Esophagus squamous epithelium (tissue), 5 donors: ENCODE results near the gene ATAD2B. TPM values are rescaled to one million over a fixed set of nuclear protein-coding genes. Genes with fewer than 3 reads are reported as not detected.

ENCODE experiments used
- DNase-seq: peaks from one replicate; lab custom pipeline; 2025; lab: John Stamatoyannopoulos, UW
- H3K27ac ChIP-seq, 4 donors: fragments of 200-600 bp; sonication (generic); one replicate each; pipeline ENCODE4 v1.5.1; 2016 to 2019; ENCODE audit warnings: mild to moderate bottlenecking in 1 of 4
- H3K27me3 ChIP-seq, 4 donors: fragments of 200-600 bp; sonication (generic); 1 replicate in 3 of 4; 2 replicates in 1 of 4; pipeline versions ENCODE4 v1.5.1 to v1.6.0; 2017 to 2021; ENCODE audit warnings: antibody characterized with exemption in 1 of 4
- H3K36me3 ChIP-seq, 3 donors: fragments of 200-600 bp; sonication (generic); one replicate each; pipeline ENCODE4 v1.5.1; 2016 to 2019
- H3K4me1 ChIP-seq, 3 donors: fragments of 200-600 bp; sonication (generic); one replicate each; pipeline ENCODE4 v1.5.1; 2017 to 2019
- H3K4me3 ChIP-seq, 4 donors: fragments of 200-600 bp; sonication (generic); 1 replicate in 3 of 4; 2 replicates in 1 of 4; pipeline ENCODE4 v1.5.1; 2016 to 2019; ENCODE audit warnings: mild to moderate bottlenecking in 2 of 4, moderate library complexity in 1 of 4
- H3K9me3 ChIP-seq, 3 donors: fragments of 200-600 bp; sonication (generic); one replicate each; pipeline ENCODE4 v1.5.1; 2016 to 2019
- POLR2A ChIP-seq, 4 donors: fragments of 450-650 bp; IDR thresholded peaks; one replicate each; pipeline ENCODE4 v1.6.1; 2017; ENCODE audit warnings: antibody characterized with exemption in 4 of 4, mild to moderate bottlenecking in 4 of 4, moderate library complexity in 3 of 4
- WGBS, 2 donors: methylation state at CpG; one replicate each; pipeline ENCODE4 v1.1.5; 2018; 5-methylcytosine and 5-hydroxymethylcytosine counted together
- intact Hi-C: fragments of 100-400 bp; cut with DNase I; formaldehyde crosslinking; loops from one replicate; pipeline ENCODE4 v1.15.0; 2022
- total RNA-seq, 4 donors: library from RNA; depleted of rRNA; stranded (reverse); fragments of >200 nt; gene quantifications; one replicate each; pipeline ENCODE4 v1.1.0, GENCODE V29; 2016
- TF ChIP-seq, protein P1 (sequence below), 6 experiments: fragments of 450-650 bp in 4 of 6; fragments of 200-600 bp in 2 of 6; sonication (generic) in 2 of 6; IDR thresholded peaks; one replicate each; pipeline ENCODE4 v1.5.1; 2016 to 2019; ENCODE audit warnings: antibody characterized with exemption in 6 of 6, mild to moderate bottlenecking in 4 of 6, moderate library complexity in 4 of 6
- donor health status: DM: yes; HTN: yes; CAD: no.

ATAD2B gene
- total RNA-seq, 4 donors from 2014 or later = 7.4 to 29.2 (median 20.8) TPM

DNA sequence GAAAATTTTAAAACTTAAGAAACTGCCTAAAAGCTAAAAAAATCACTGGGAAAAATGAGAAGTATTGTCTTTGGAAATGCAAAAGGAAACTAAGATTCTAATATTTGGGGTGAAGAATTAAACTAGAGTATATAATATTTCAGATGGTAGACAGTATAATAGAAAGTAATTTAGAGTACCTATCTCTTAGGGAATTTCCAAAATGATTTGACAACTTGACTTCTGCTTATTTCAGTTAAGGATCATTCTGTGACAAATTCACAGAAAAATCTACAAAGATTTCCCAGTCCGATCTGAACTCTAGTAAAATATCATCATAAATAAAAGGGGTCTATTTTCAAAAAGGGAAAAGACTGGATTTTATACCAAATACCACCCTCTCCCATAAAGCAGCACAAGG is 99.6 kb downstream of the ATAD2B start:
- 83 to 94% methylated on average over 1 of the region's 1 CpG for WGBS, 2 donors
- Histone ChIP-seq H3K9me3 (no peaks in the 10 kb centered on the region), H3K4me1 (peaks cover 0 to 20% (median 2%) of the 10 kb centered on the region in 3 donors), H3K4me3 (no peak overlapping the region), H3K27me3 (no peaks in the 10 kb centered on the region), H3K36me3 (peaks cover under 1 to 15% (median 4%) of the 10 kb centered on the region in 3 donors), H3K27ac (no peak overlapping the region)
- intact Hi-C loops = no loop called here
- TF ChIP-seq, protein P1, sequence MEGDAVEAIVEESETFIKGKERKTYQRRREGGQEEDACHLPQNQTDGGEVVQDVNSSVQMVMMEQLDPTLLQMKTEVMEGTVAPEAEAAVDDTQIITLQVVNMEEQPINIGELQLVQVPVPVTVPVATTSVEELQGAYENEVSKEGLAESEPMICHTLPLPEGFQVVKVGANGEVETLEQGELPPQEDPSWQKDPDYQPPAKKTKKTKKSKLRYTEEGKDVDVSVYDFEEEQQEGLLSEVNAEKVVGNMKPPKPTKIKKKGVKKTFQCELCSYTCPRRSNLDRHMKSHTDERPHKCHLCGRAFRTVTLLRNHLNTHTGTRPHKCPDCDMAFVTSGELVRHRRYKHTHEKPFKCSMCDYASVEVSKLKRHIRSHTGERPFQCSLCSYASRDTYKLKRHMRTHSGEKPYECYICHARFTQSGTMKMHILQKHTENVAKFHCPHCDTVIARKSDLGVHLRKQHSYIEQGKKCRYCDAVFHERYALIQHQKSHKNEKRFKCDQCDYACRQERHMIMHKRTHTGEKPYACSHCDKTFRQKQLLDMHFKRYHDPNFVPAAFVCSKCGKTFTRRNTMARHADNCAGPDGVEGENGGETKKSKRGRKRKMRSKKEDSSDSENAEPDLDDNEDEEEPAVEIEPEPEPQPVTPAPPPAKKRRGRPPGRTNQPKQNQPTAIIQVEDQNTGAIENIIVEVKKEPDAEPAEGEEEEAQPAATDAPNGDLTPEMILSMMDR (IDR thresholded peaks at IDR 0.05) = no peak
- TF ChIP-seq POLR2A (IDR thresholded peaks at IDR 0.05) = no peak
- no peak for DNase-seq

DNA sequence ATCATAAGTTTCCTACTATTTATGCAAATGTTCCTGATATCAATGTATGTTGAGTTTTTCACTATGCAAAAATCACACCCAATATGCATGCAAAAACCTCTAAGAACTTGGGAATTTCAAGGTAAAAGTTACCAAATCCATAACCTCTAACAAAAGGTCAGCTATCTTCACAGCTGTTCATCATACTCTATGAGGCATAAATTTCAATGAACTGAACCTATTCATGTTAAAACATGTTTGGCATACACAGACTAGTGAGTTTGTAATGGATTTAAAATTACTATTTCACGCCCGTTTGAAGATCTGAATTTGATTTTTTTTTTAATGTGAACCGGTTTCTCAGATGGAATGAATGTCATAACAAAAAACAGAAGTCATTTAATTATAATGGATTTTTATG is 100.2 kb downstream of the ATAD2B start:
- Histone ChIP-seq H3K36me3 (peaks cover 3 to 20% (median 9%) of the 10 kb centered on the region in 3 donors), H3K27ac (peak overlapping the region in 2 of 4 donors; percentile 11 to 15), H3K27me3 (no peaks in the 10 kb centered on the region), H3K4me1 (peaks cover 0 to 20% (median 2%) of the 10 kb centered on the region in 3 donors), H3K4me3 (no peak overlapping the region), H3K9me3 (no peaks in the 10 kb centered on the region)
- no peak for DNase-seq
- WGBS, 2 donors = 31 to 36% methylated on average over 3 of the region's 3 CpGs
- intact Hi-C loops = no loop called here
- TF ChIP-seq POLR2A (IDR thresholded peaks at IDR 0.05) = no peak
- TF ChIP-seq, protein P1 (IDR thresholded peaks at IDR 0.05) = no peak

DNA sequence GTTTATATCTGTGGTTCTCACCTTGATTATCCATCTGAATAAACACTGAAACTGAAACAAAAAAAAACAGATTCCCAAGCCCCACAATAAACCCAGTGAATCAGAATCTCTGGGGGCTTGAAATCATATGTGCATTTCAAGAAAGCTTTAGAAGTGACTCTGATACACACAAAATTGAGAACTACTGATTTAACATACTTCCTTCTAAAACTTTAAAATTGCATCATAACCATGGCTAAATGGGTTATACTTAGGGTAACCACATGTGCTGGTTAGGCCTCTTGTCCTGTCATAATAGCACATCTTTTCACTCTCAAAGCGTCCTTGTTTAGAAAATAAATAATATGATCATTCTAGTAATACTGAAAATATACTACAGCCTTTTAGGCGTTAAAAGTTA is 100.9 kb downstream of the ATAD2B start:
- peak overlapping the region in 2 of 4 donors; percentile 11 to 15 for H3K27ac ChIP-seq
- intact Hi-C loops = no loop called here
- no peak overlapping the region for H3K4me3 ChIP-seq
- TF ChIP-seq POLR2A (IDR thresholded peaks at IDR 0.05) = no peak
- TF ChIP-seq, protein P1 (IDR thresholded peaks at IDR 0.05) = no peak
- DNase-seq = no peak
- peaks cover 0 to 20% (median 2%) of the 10 kb centered on the region in 3 donors for H3K4me1 ChIP-seq
- no peaks in the 10 kb centered on the region for H3K9me3 ChIP-seq
- H3K36me3 ChIP-seq = peaks cover 3 to 28% (median 10%) of the 10 kb centered on the region in 3 donors
- WGBS, 2 donors = 72 to 73% methylated on average over 2 of the region's 2 CpGs
- H3K27me3 ChIP-seq = no peaks in the 10 kb centered on the region

DNA sequence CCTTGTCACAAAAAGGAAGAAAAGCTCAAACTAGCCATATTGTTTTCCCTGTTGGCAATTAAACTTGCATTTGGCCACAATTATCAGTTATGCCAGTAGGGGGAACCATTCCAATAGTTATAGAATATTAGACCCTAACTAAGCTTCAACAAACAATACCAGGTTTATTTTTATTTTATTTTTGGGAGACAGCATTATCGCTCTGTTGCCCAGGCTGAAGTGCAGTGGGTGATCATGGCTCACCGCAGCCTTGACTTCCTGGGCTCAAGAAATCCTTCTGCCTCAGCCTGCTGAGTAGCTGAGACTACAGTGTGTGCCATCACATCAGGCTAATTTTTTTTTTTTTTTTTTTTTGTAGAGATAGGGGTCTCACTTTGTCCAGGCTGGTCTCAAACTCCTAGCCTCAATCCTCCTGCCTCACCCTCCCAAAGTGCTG is 102.1 kb downstream of the ATAD2B start:
- no peaks in the 10 kb centered on the region for H3K9me3 ChIP-seq
- peaks cover 3 to 40% (median 10%) of the 10 kb centered on the region in 3 donors for H3K36me3 ChIP-seq
- TF ChIP-seq, protein P1 (IDR thresholded peaks at IDR 0.05) = peak; percentile 19 to 72 (median 60)
- TF ChIP-seq POLR2A (IDR thresholded peaks at IDR 0.05) = no peak
- H3K27me3 ChIP-seq = no peaks in the 10 kb centered on the region
- DNase-seq = no peak
- no peak overlapping the region for H3K27ac ChIP-seq
- H3K4me1 ChIP-seq = peaks cover 0 to 20% (median 2%) of the 10 kb centered on the region in 3 donors
- no peak overlapping the region for H3K4me3 ChIP-seq
- WGBS, 2 donors = 18 to 37% methylated on average over 2 of the region's 2 CpGs
- intact Hi-C loops = no loop called here

DNA sequence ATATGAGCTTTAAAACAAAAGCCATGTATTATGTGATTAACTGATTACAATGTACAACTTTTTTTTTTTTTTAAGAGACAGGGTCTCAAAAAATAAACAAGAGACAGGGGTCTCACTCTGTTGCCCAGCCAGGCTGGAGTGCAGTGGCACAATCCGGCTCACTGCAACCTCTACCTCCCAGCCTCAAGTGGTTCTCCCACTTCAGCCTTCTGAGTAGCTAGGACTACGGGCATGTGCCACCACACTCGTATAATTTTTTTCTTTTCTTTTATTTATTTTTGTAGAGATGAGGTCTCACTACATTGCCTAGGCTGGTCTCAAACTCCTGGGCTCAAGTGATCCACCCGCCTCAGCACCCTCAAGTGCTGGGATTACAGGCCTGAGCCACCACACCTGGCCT is 103.1 kb downstream of the ATAD2B start:
- no peaks in the 10 kb centered on the region for H3K27me3 ChIP-seq
- WGBS, 2 donors = 66 to 76% methylated on average over 4 of the region's 4 CpGs
- peaks cover 0 to 20% (median 2%) of the 10 kb centered on the region in 3 donors for H3K4me1 ChIP-seq
- peaks cover 3 to 48% (median 10%) of the 10 kb centered on the region in 3 donors for H3K36me3 ChIP-seq
- intact Hi-C loops = no loop called here
- H3K27ac ChIP-seq = no peak overlapping the region
- DNase-seq = no peak
- H3K4me3 ChIP-seq = no peak overlapping the region
- TF ChIP-seq, protein P1 (IDR thresholded peaks at IDR 0.05) = no peak
- no peak for TF ChIP-seq POLR2A (IDR thresholded peaks at IDR 0.05)
- H3K9me3 ChIP-seq = no peaks in the 10 kb centered on the region
